ENCODE measurements around the gene KLHL17.
"Not testable (repeated sequence)": the region's sequence is repeated elsewhere in the genome, so short reads cannot be mapped to it uniquely, and the experiment has no call there.

Gene KLHL17

DNA sequence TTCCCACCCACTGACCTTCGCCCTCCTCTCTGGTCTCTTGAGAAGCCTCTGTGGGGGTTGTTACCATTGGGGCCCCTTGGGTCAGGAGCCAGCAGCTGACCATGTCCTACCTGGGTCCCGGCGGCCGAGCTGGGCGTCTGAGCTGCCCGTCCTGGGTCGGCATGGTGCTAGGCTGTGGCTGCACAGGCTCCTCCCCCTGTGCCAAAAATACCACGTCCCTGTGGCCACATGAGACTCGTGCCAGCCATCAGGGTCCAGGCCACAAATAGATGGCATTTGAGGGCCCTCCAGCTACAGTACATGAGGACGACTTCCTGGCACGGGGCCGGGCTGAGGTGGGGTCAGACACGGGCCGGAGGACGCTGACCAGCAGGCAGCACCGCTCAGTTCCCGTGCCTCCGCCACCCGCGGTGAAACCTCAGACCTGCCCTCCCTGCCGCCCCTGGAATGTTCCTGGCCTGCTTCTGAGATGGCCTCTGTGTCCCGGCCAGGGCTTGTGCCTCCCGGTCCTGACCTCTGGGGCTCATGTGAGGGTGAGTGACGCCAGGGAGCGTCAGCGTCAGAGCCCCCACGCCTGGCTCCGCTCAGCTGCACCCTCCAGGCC, 21.7 kb downstream of the KLHL17 start, which contains the start of gene PERM1:
Gene PERM1 (minus strand): TSS at position 139 of the 604 bp plus-strand sequence. CDS start 1,064 bp downstream, outside the sequence.
- TF ChIP-seq CTCF (IDR thresholded peaks at IDR 0.05; ENCODE audit: borderline replicate concordance, control extremely low read depth, extremely low read depth, insufficient read depth, missing control alignments): no peak
- in situ Hi-C loops (cut with MboI; ENCODE audit: low sequenced_read_pairs, unreplicated experiment): no loop called here
- no peak for DNase-seq (ENCODE audit: low spot score)

GRCh38 chr1:982765-983436, 22.5 kb downstream of the KLHL17 start:
- no peak for DNase-seq (ENCODE audit: low spot score)
- in situ Hi-C loops (cut with MboI; ENCODE audit: low sequenced_read_pairs, unreplicated experiment): no loop called here
- no peak for TF ChIP-seq CTCF (IDR thresholded peaks at IDR 0.05; ENCODE audit: borderline replicate concordance, control extremely low read depth, extremely low read depth, insufficient read depth, missing control alignments)

- peak; percentile 95 for TF ChIP-seq CTCF (IDR thresholded peaks at IDR 0.05; ENCODE audit: borderline replicate concordance, control extremely low read depth, extremely low read depth, insufficient read depth, missing control alignments)
- in situ Hi-C loops (cut with MboI; ENCODE audit: low sequenced_read_pairs, unreplicated experiment): no loop called here
- DNase-seq (ENCODE audit: low spot score): peak; percentile 89
Measured at GRCh38 chr1:983798-984475, 23.6 kb downstream of the KLHL17 start.

DNA sequence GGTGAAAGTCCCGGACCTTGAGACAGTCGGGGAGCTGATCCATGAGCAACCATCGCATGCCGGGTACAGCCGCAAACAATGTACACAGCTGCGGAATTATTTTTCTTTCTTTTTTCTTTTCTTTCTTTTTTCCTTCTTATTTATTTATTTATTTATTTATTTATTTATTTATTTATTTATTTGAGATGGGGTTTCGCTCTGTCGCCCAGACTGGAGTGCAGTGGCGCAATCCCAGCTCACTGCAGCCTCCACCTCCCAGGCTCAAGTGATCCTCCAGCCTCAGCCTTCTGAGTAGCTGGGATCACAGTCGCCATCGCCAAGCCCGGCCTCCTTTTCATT, 24.1 kb downstream of the KLHL17 start:
- in situ Hi-C loops (cut with MboI; ENCODE audit: low sequenced_read_pairs, unreplicated experiment): no loop called here
- no peak for TF ChIP-seq CTCF (IDR thresholded peaks at IDR 0.05; ENCODE audit: borderline replicate concordance, control extremely low read depth, extremely low read depth, insufficient read depth, missing control alignments)
- DNase-seq (ENCODE audit: low spot score): no peak

- in situ Hi-C loops (cut with MboI; ENCODE audit: low sequenced_read_pairs, unreplicated experiment): no loop called here
- TF ChIP-seq CTCF (IDR thresholded peaks at IDR 0.05; ENCODE audit: borderline replicate concordance, control extremely low read depth, extremely low read depth, insufficient read depth, missing control alignments): no peak
- DNase-seq (ENCODE audit: low spot score): no peak
Measured at GRCh38 chr1:985126-985525, 24.7 kb downstream of the KLHL17 start.

- in situ Hi-C loops (cut with MboI; ENCODE audit: low sequenced_read_pairs, unreplicated experiment); DNase-seq (ENCODE audit: low spot score): not testable (repeated sequence)
Measured at GRCh38 chr1:988061-988460, 27.7 kb downstream of the KLHL17 start.

GRCh38 chr1:991275-991674, 30.9 kb downstream of the KLHL17 start:
- in situ Hi-C loops (cut with MboI; ENCODE audit: low sequenced_read_pairs, unreplicated experiment); DNase-seq (ENCODE audit: low spot score): not testable (repeated sequence)
